Brain microvascular endothelial cell (primary cell): Measurements from ENCODE around the gene ITGB3.
A peak's percentile ranks its signal among the peaks of the same experiment; 100 is the strongest.

ENCODE experiments used
- DNase-seq: peaks from one replicate; pipeline ENCODE4 v3.0.0-alpha.2; 2020
- H3K27ac ChIP-seq: fragments of 250-450 bp; sonication (Bioruptor Pico); 2 replicates; pipeline ENCODE4 v1.5.1; 2020; ENCODE audit warnings: mild to moderate bottlenecking, moderate library complexity
- H3K27me3 ChIP-seq: fragments of 250-450 bp; sonication (Bioruptor Pico); replicated peaks from 2 replicates; pipeline ENCODE4 v1.5.1; 2020; ENCODE audit warnings: mild to moderate bottlenecking
- H3K36me3 ChIP-seq: fragments of 250-450 bp; sonication (Bioruptor Pico); replicated peaks from 2 replicates; pipeline ENCODE4 v1.5.1; 2020; ENCODE audit warnings: mild to moderate bottlenecking
- H3K4me3 ChIP-seq: 2 replicates; pipeline ENCODE4 v1.5.1; 2011; ENCODE audit warnings: low read depth, mild to moderate bottlenecking, control low read depth, low read length, moderate library complexity
- CTCF ChIP-seq: IDR thresholded peaks from 2 replicates; pipeline ENCODE4 v1.5.1; 2011; ENCODE audit warnings: low read depth, mild to moderate bottlenecking, moderate library complexity, low read length, control low read depth, inconsistent platforms; ENCODE audit errors: missing control alignments
- in situ Hi-C: cut with HindIII; loops from 2 replicates; pipeline ENCODE4 v1.10.0; 2017; ENCODE audit warnings: low sequenced_read_pairs, low pct_ligation_motif_present

ITGB3 gene

GRCh38 chr17:47272491-47272890, 18.9 kb downstream of the ITGB3 start:
- Histone ChIP-seq H3K4me3 (no peak overlapping the region), H3K36me3 (no peaks in the 10 kb centered on the region), H3K27ac (no peak overlapping the region), H3K27me3 (no peaks in the 10 kb centered on the region)
- no peak for TF ChIP-seq CTCF
- DNase-seq, result no peak
- in situ Hi-C loops, result no loop called here

GRCh38 chr17:47273245-47273644, 19.6 kb downstream of the ITGB3 start:
- no peak for DNase-seq
- in situ Hi-C loops, result no loop called here
- H3K4me3 ChIP-seq, result no peak overlapping the region
- no peaks in the 10 kb centered on the region for H3K36me3 ChIP-seq
- H3K27me3 ChIP-seq, result no peaks in the 10 kb centered on the region
- H3K27ac ChIP-seq, result no peak overlapping the region
- no peak for TF ChIP-seq CTCF

- H3K27ac ChIP-seq, result peak overlapping the region; percentile 65
- no peaks in the 10 kb centered on the region for H3K36me3 ChIP-seq
- no peak overlapping the region for H3K4me3 ChIP-seq
- no peak for DNase-seq
- TF ChIP-seq CTCF, result no peak
- no peaks in the 10 kb centered on the region for H3K27me3 ChIP-seq
- in situ Hi-C loops, result no loop called here
Measured at GRCh38 chr17:47274319-47275069, 20.9 kb downstream of the ITGB3 start.

- Histone ChIP-seq H3K4me3 (no peak overlapping the region), H3K27me3 (no peaks in the 10 kb centered on the region), H3K36me3 (no peaks in the 10 kb centered on the region), H3K27ac (peak overlapping the region; percentile 65)
- no peak for TF ChIP-seq CTCF
- in situ Hi-C loops, result no loop called here
- DNase-seq, result peak; percentile 50
Measured at GRCh38 chr17:47275245-47275984, 21.8 kb downstream of the ITGB3 start.

GRCh38 chr17:47276444-47276843, 22.8 kb downstream of the ITGB3 start:
- in situ Hi-C loops, result no loop called here
- Histone ChIP-seq H3K4me3 (no peak overlapping the region), H3K27me3 (no peaks in the 10 kb centered on the region), H3K36me3 (no peaks in the 10 kb centered on the region), H3K27ac (peak overlapping the region; percentile 65)
- no peak for DNase-seq
- TF ChIP-seq CTCF, result no peak

- Histone ChIP-seq H3K4me3 (no peak overlapping the region), H3K27me3 (no peaks in the 10 kb centered on the region), H3K36me3 (no peaks in the 10 kb centered on the region), H3K27ac (peak overlapping the region; percentile 65)
- in situ Hi-C loops, result no loop called here
- DNase-seq, result peak; percentile 50
- TF ChIP-seq CTCF, result no peak
Measured at GRCh38 chr17:47276868-47277267, 23.2 kb downstream of the ITGB3 start.
